GM21529 (cell line): ENCODE data around the gene ABCA13.

Experiments
- ATAC-seq: cut with Tn5 transposase; IDR thresholded peaks from one replicate; pipeline ENCODE4 v1.9.1; 2021; ENCODE audit not compliant: unreplicated experiment

Gene ABCA13

GRCh38 chr7:48627164-48627563, 455.9 kb downstream of the ABCA13 start:
- no peak for ATAC-seq

- ATAC-seq = no peak
Measured at GRCh38 chr7:48628793-48629349, 457.6 kb downstream of the ABCA13 start.

GRCh38 chr7:48634116-48634632, 462.9 kb downstream of the ABCA13 start:
- no peak for ATAC-seq

GRCh38 chr7:48635796-48636195, 464.5 kb downstream of the ABCA13 start:
- ATAC-seq = no peak

GRCh38 chr7:48636391-48637015, 465.2 kb downstream of the ABCA13 start:
- no peak for ATAC-seq

GRCh38 chr7:48637382-48637781, 466.1 kb downstream of the ABCA13 start:
- no peak for ATAC-seq

- ATAC-seq = no peak
Measured at GRCh38 chr7:48638041-48638440, 466.8 kb downstream of the ABCA13 start.

- no peak for ATAC-seq
Measured at GRCh38 chr7:48643431-48644013, 472.3 kb downstream of the ABCA13 start.

GRCh38 chr7:48658138-48658537, 486.9 kb downstream of the ABCA13 start:
- ATAC-seq = no peak

GRCh38 chr7:48660306-48660870, 489.1 kb downstream of the ABCA13 start:
- ATAC-seq = no peak

- no peak for ATAC-seq
Measured at GRCh38 chr7:48664241-48664640, 493.0 kb downstream of the ABCA13 start.

GRCh38 chr7:48665353-48666135, 494.3 kb downstream of the ABCA13 start:
- no peak for ATAC-seq

- ATAC-seq = no peak
Measured at GRCh38 chr7:48667407-48667806, 496.1 kb downstream of the ABCA13 start.

GRCh38 chr7:48671656-48672055, 500.4 kb downstream of the ABCA13 start:
- no peak for ATAC-seq

GRCh38 chr7:48681006-48681405, 509.7 kb downstream of the ABCA13 start:
- ATAC-seq = no peak

- no peak for ATAC-seq
Measured at GRCh38 chr7:48691788-48692187, 520.5 kb downstream of the ABCA13 start.
